GM10266 (cell line): Measurements from ENCODE around the gene NSMF.

ENCODE experiments used
- DNase-seq: peaks from one replicate; pipeline ENCODE4 v3.0.0; 2012; ENCODE audit errors: extremely low spot score
- TF ChIP-seq, protein P1 (sequence below): IDR thresholded peaks from 2 replicates; pipeline ENCODE4 v1.5.1; 2012; ENCODE audit warnings: mild to moderate bottlenecking, low read depth; ENCODE audit not compliant: control insufficient read depth, insufficient read depth; ENCODE audit errors: missing control alignments

The NSMF gene

GRCh38 chr9:137397675-137398423, 61.3 kb downstream of the NSMF start:
- no peak for DNase-seq
- TF ChIP-seq, protein P1, sequence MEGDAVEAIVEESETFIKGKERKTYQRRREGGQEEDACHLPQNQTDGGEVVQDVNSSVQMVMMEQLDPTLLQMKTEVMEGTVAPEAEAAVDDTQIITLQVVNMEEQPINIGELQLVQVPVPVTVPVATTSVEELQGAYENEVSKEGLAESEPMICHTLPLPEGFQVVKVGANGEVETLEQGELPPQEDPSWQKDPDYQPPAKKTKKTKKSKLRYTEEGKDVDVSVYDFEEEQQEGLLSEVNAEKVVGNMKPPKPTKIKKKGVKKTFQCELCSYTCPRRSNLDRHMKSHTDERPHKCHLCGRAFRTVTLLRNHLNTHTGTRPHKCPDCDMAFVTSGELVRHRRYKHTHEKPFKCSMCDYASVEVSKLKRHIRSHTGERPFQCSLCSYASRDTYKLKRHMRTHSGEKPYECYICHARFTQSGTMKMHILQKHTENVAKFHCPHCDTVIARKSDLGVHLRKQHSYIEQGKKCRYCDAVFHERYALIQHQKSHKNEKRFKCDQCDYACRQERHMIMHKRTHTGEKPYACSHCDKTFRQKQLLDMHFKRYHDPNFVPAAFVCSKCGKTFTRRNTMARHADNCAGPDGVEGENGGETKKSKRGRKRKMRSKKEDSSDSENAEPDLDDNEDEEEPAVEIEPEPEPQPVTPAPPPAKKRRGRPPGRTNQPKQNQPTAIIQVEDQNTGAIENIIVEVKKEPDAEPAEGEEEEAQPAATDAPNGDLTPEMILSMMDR = no peak
